ENCODE data around the gene RAF1.
"Not testable (repeated sequence)": the region's sequence is repeated elsewhere in the genome, so short reads cannot be mapped to it uniquely, and the experiment has no call there.

RAF1 gene

DNA sequence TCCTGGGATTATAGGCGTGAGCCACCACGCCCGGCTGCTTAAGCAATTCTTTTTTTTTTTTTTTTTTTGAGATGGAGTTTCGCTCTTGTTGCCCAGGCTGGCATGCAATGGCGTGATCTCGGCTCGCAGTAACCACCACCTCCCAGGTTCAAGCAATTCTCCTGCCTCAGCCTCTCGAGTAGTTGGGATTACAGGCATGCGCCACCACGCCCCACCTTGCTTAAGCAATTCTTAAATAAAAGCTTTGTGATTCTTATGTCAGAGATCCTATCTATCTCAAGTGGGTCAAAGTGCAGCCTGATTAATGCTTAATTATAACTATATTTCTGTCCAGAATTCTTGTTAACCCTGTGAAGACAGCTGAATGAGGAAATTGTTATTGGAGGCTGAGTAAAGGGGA is 37.7 kb upstream of the RAF1 start:
- H3K27ac ChIP-seq (ENCODE audit: insufficient read depth, low read depth, low read length, poor library complexity, severe bottlenecking); H3K36me3 ChIP-seq (ENCODE audit: control insufficient read depth, insufficient read depth, low read length); H3K4me3 ChIP-seq (ENCODE audit: insufficient read depth, low read depth, low read length); H3K4me1 ChIP-seq (ENCODE audit: control insufficient read depth, insufficient read depth, low read length); H3K9me3 ChIP-seq (ENCODE audit: control insufficient read depth, low read length); H3K27me3 ChIP-seq (ENCODE audit: control insufficient read depth, insufficient read depth, low read length, poor library complexity, severe bottlenecking): not testable (repeated sequence)
- 90 to 92% methylated on average over 10 of the region's 10 CpGs for WGBS, 2 experiments

- H3K4me3 ChIP-seq (ENCODE audit: insufficient read depth, low read depth, low read length), result no peak overlapping the region
- no peak overlapping the region for H3K27ac ChIP-seq (ENCODE audit: insufficient read depth, low read depth, low read length, poor library complexity, severe bottlenecking)
- no peaks in the 10 kb centered on the region for H3K9me3 ChIP-seq (ENCODE audit: control insufficient read depth, low read length)
- no peaks in the 10 kb centered on the region for H3K36me3 ChIP-seq (ENCODE audit: control insufficient read depth, insufficient read depth, low read length)
- WGBS, 2 experiments, result 93 to 96% methylated on average over 2 of the region's 2 CpGs
- no peaks in the 10 kb centered on the region for H3K4me1 ChIP-seq (ENCODE audit: control insufficient read depth, insufficient read depth, low read length)
- H3K27me3 ChIP-seq (ENCODE audit: control insufficient read depth, insufficient read depth, low read length, poor library complexity, severe bottlenecking), result no peaks in the 10 kb centered on the region
Observed at GRCh38 chr3:12700800-12701199, 36.9 kb upstream of the RAF1 start.

GRCh38 chr3:12695916-12696315 is 32.0 kb upstream of the RAF1 start:
- H3K4me3 ChIP-seq (ENCODE audit: insufficient read depth, low read depth, low read length), result no peak overlapping the region
- no peaks in the 10 kb centered on the region for H3K9me3 ChIP-seq (ENCODE audit: control insufficient read depth, low read length)
- H3K36me3 ChIP-seq (ENCODE audit: control insufficient read depth, insufficient read depth, low read length), result no peaks in the 10 kb centered on the region
- peaks cover 6% of the 10 kb centered on the region for H3K4me1 ChIP-seq (ENCODE audit: control insufficient read depth, insufficient read depth, low read length)
- H3K27me3 ChIP-seq (ENCODE audit: control insufficient read depth, insufficient read depth, low read length, poor library complexity, severe bottlenecking), result no peaks in the 10 kb centered on the region
- no peak overlapping the region for H3K27ac ChIP-seq (ENCODE audit: insufficient read depth, low read depth, low read length, poor library complexity, severe bottlenecking)
- WGBS, 2 experiments, result 87 to 92% methylated on average over 2 of the region's 2 CpGs

DNA sequence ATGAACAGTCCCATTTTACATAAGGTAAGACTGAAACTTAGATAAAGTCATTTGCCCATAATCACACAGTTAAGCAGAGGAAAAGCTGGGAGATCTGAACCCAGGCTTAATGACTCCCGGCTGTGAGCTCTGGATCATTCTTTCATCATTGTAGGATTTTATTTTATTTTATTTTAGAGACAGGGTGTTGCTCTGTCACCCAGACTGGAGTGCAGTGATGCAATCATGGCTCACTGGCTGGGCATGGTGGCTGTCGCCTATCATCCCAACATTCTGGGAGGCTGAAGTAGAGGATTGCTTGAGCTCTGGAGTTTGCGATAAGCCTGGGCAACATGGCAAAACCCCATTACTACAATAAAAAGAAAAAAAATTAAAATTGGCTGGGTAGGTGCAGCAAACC is 31.2 kb upstream of the RAF1 start:
- Histone ChIP-seq H3K27me3 (ENCODE audit: control insufficient read depth, insufficient read depth, low read length, poor library complexity, severe bottlenecking) (no peaks in the 10 kb centered on the region), H3K27ac (ENCODE audit: insufficient read depth, low read depth, low read length, poor library complexity, severe bottlenecking) (no peak overlapping the region), H3K36me3 (ENCODE audit: control insufficient read depth, insufficient read depth, low read length) (no peaks in the 10 kb centered on the region), H3K4me1 (ENCODE audit: control insufficient read depth, insufficient read depth, low read length) (peaks cover 6% of the 10 kb centered on the region), H3K9me3 (ENCODE audit: control insufficient read depth, low read length) (no peaks in the 10 kb centered on the region), H3K4me3 (ENCODE audit: insufficient read depth, low read depth, low read length) (no peak overlapping the region)
- 92 to 93% methylated on average over 2 to 3 of the region's 3 CpGs for WGBS, 2 experiments

DNA sequence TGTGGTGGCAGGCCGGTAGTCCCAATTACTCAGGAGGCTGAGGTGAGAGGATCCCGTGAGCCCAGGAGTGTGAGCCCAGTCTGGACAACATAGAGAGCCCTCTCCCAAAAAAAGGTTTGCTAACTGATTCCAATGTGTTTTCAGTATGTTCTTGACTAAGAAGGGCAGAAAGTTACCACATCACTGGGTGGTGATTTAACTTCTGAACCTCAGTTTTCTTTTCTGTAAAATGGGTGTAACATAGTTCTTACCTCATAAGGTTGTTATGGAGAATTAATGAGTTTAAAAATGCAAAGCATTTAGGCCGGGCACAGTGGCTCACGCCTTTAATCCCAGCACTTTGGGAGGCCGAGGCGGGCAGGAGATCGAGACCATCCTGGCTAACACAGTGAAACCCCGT is 28.5 kb upstream of the RAF1 start:
- Histone ChIP-seq H3K27me3 (ENCODE audit: control insufficient read depth, insufficient read depth, low read length, poor library complexity, severe bottlenecking) (no peaks in the 10 kb centered on the region), H3K4me1 (ENCODE audit: control insufficient read depth, insufficient read depth, low read length) (peaks cover 6% of the 10 kb centered on the region), H3K27ac (ENCODE audit: insufficient read depth, low read depth, low read length, poor library complexity, severe bottlenecking) (no peak overlapping the region), H3K4me3 (ENCODE audit: insufficient read depth, low read depth, low read length) (no peak overlapping the region), H3K9me3 (ENCODE audit: control insufficient read depth, low read length) (no peaks in the 10 kb centered on the region), H3K36me3 (ENCODE audit: control insufficient read depth, insufficient read depth, low read length) (no peaks in the 10 kb centered on the region)
- 93 to 94% methylated on average over 8 of the region's 8 CpGs for WGBS, 2 experiments

- Histone ChIP-seq H3K9me3 (ENCODE audit: control insufficient read depth, low read length) (no peaks in the 10 kb centered on the region), H3K27me3 (ENCODE audit: control insufficient read depth, insufficient read depth, low read length, poor library complexity, severe bottlenecking) (no peaks in the 10 kb centered on the region), H3K4me1 (ENCODE audit: control insufficient read depth, insufficient read depth, low read length) (peaks cover 6% of the 10 kb centered on the region), H3K4me3 (ENCODE audit: insufficient read depth, low read depth, low read length) (no peak overlapping the region), H3K27ac (ENCODE audit: insufficient read depth, low read depth, low read length, poor library complexity, severe bottlenecking) (no peak overlapping the region), H3K36me3 (ENCODE audit: control insufficient read depth, insufficient read depth, low read length) (no peaks in the 10 kb centered on the region)
- 88 to 90% methylated on average over 10 to 11 of the region's 11 CpGs for WGBS, 2 experiments
Observed at GRCh38 chr3:12689997-12690711, 26.2 kb upstream of the RAF1 start.

DNA sequence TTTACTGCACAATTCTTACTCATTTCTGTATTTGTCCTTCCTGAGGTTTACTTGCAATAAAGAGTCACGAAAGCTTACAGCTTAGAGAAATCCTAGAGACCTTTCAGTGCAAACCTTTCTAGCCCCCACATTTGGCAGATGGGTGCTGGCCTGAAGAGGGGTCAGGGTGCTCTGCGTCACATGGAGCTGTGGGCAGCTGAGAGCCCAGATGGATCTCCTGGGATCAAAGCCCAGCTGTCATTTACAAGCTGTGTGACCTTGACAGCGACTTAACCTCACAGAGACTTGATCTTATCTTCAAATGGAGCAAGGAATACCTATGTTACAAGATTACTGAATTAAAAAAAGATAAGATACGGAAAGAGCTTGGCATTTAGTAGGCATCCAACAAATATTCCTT is 24.0 kb upstream of the RAF1 start:
- H3K9me3 ChIP-seq (ENCODE audit: control insufficient read depth, low read length), result no peaks in the 10 kb centered on the region
- H3K27me3 ChIP-seq (ENCODE audit: control insufficient read depth, insufficient read depth, low read length, poor library complexity, severe bottlenecking), result no peaks in the 10 kb centered on the region
- no peak overlapping the region for H3K27ac ChIP-seq (ENCODE audit: insufficient read depth, low read depth, low read length, poor library complexity, severe bottlenecking)
- 92 to 94% methylated on average over 4 of the region's 4 CpGs for WGBS, 2 experiments
- H3K4me1 ChIP-seq (ENCODE audit: control insufficient read depth, insufficient read depth, low read length), result no peaks in the 10 kb centered on the region
- no peak overlapping the region for H3K4me3 ChIP-seq (ENCODE audit: insufficient read depth, low read depth, low read length)
- no peaks in the 10 kb centered on the region for H3K36me3 ChIP-seq (ENCODE audit: control insufficient read depth, insufficient read depth, low read length)

DNA sequence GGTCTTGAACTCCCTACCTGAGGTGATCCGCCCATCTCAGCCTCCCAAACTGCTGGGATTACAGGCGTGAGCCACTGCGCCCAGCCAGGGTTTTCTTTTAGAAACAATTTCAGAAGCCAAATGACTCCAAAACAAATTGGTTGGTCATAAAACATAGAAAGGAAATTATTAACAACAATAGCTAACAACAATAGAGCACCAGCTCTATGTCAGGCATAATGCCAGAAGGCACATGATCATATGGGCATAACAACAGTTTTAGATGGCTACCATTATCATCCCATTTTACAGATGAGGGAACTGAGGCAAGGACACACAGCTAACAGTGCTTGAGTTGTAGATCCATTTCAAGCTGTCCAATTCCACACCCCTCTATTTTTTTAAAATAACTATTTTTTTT is 22.2 kb upstream of the RAF1 start:
- no peaks in the 10 kb centered on the region for H3K36me3 ChIP-seq (ENCODE audit: control insufficient read depth, insufficient read depth, low read length)
- H3K27ac ChIP-seq (ENCODE audit: insufficient read depth, low read depth, low read length, poor library complexity, severe bottlenecking), result no peak overlapping the region
- no peaks in the 10 kb centered on the region for H3K4me1 ChIP-seq (ENCODE audit: control insufficient read depth, insufficient read depth, low read length)
- no peaks in the 10 kb centered on the region for H3K9me3 ChIP-seq (ENCODE audit: control insufficient read depth, low read length)
- H3K4me3 ChIP-seq (ENCODE audit: insufficient read depth, low read depth, low read length), result no peak overlapping the region
- WGBS, 2 experiments, result 93% methylated on average over 3 of the region's 3 CpGs
- H3K27me3 ChIP-seq (ENCODE audit: control insufficient read depth, insufficient read depth, low read length, poor library complexity, severe bottlenecking), result no peaks in the 10 kb centered on the region

- no peak overlapping the region for H3K27ac ChIP-seq (ENCODE audit: insufficient read depth, low read depth, low read length, poor library complexity, severe bottlenecking)
- 94 to 100% methylated on average over 1 of the region's 1 CpG for WGBS, 2 experiments
- no peak overlapping the region for H3K4me3 ChIP-seq (ENCODE audit: insufficient read depth, low read depth, low read length)
- H3K9me3 ChIP-seq (ENCODE audit: control insufficient read depth, low read length), result no peaks in the 10 kb centered on the region
- no peaks in the 10 kb centered on the region for H3K36me3 ChIP-seq (ENCODE audit: control insufficient read depth, insufficient read depth, low read length)
- no peaks in the 10 kb centered on the region for H3K27me3 ChIP-seq (ENCODE audit: control insufficient read depth, insufficient read depth, low read length, poor library complexity, severe bottlenecking)
- H3K4me1 ChIP-seq (ENCODE audit: control insufficient read depth, insufficient read depth, low read length), result no peaks in the 10 kb centered on the region
Observed at GRCh38 chr3:12681943-12682390, 18.1 kb upstream of the RAF1 start.

GRCh38 chr3:12681089-12681942 is 17.4 kb upstream of the RAF1 start:
- Histone ChIP-seq H3K9me3 (ENCODE audit: control insufficient read depth, low read length) (no peaks in the 10 kb centered on the region), H3K4me3 (ENCODE audit: insufficient read depth, low read depth, low read length) (no peak overlapping the region), H3K27ac (ENCODE audit: insufficient read depth, low read depth, low read length, poor library complexity, severe bottlenecking) (no peak overlapping the region), H3K36me3 (ENCODE audit: control insufficient read depth, insufficient read depth, low read length) (no peaks in the 10 kb centered on the region), H3K27me3 (ENCODE audit: control insufficient read depth, insufficient read depth, low read length, poor library complexity, severe bottlenecking) (no peaks in the 10 kb centered on the region), H3K4me1 (ENCODE audit: control insufficient read depth, insufficient read depth, low read length) (no peaks in the 10 kb centered on the region)
- 94 to 96% methylated on average over 4 of the region's 4 CpGs for WGBS, 2 experiments

Measured in ectodermal cell (in vitro differentiated cells).